GM21360 (cell line): ENCODE results near the gene TTC39C.

Source experiments
- ATAC-seq: cut with Tn5 transposase; IDR thresholded peaks from one replicate; pipeline ENCODE4 v1.9.1; 2021; ENCODE audit warnings: mild to moderate bottlenecking, moderate library complexity; ENCODE audit not compliant: unreplicated experiment

The TTC39C gene

GRCh38 chr18:24014062-24014985 lies at the start of gene TTC39C:
Gene TTC39C (plus strand): TSS chr18:24014754. CDS start chr18:24014872, 118 bp downstream.
- ATAC-seq, result peak; percentile 45

GRCh38 chr18:23966909-23967308 lies 47.6 kb upstream of the TTC39C start:
- ATAC-seq, result no peak

- peak; percentile 55 for ATAC-seq
Observed at GRCh38 chr18:23967321-23968089, 47.0 kb upstream of the TTC39C start.

- no peak for ATAC-seq
Observed at GRCh38 chr18:23968638-23969604, 45.6 kb upstream of the TTC39C start.

GRCh38 chr18:23969664-23970063 lies 44.9 kb upstream of the TTC39C start:
- ATAC-seq, result no peak

- ATAC-seq, result no peak
Observed at GRCh38 chr18:23970161-23971096, 44.1 kb upstream of the TTC39C start.

GRCh38 chr18:23971097-23971440 lies 43.5 kb upstream of the TTC39C start:
- ATAC-seq, result no peak

GRCh38 chr18:23971666-23972230 lies 42.8 kb upstream of the TTC39C start:
- no peak for ATAC-seq

GRCh38 chr18:23972453-23972852 lies 42.1 kb upstream of the TTC39C start:
- no peak for ATAC-seq

- no peak for ATAC-seq
Observed at GRCh38 chr18:23977103-23977502, 37.5 kb upstream of the TTC39C start.

- no peak for ATAC-seq
Observed at GRCh38 chr18:23977719-23978483, 36.7 kb upstream of the TTC39C start.

- peak; percentile 86 for ATAC-seq
Observed at GRCh38 chr18:23981369-23981980, 33.1 kb upstream of the TTC39C start.

- no peak for ATAC-seq
Observed at GRCh38 chr18:23982155-23983079, 32.1 kb upstream of the TTC39C start.

- ATAC-seq, result no peak
Observed at GRCh38 chr18:23983112-23983511, 31.4 kb upstream of the TTC39C start.

- peak; percentile 84 for ATAC-seq
Observed at GRCh38 chr18:23986600-23987359, 27.8 kb upstream of the TTC39C start.
